Thyroid gland (tissue), 4 donors: ENCODE data around the gene CPNE4. TPM values are rescaled to one million over a fixed set of nuclear protein-coding genes. Genes with fewer than 3 reads are reported as not detected.

ENCODE experiments used
- DNase-seq, 2 donors: peaks; one replicate each; pipeline ENCODE4 v3.0.0-alpha.2; 2019
- H3K27ac ChIP-seq, 3 donors: fragments of 200-600 bp; sonication (generic); 1 replicate in 2 of 3; 2 replicates in 1 of 3; pipeline ENCODE4 v1.5.1; 2016 to 2019; ENCODE audit warnings: mild to moderate bottlenecking in 1 of 3, moderate library complexity in 1 of 3
- H3K27me3 ChIP-seq: fragments of 200-600 bp; sonication (generic); one replicate; pipeline ENCODE4 v1.5.1; 2019
- H3K36me3 ChIP-seq, 2 donors: fragments of 200-600 bp; sonication (generic); one replicate each; pipeline ENCODE4 v1.5.1; 2016 to 2019
- H3K4me1 ChIP-seq, 2 donors: fragments of 200-600 bp; sonication (generic); one replicate each; pipeline ENCODE4 v1.5.1; 2017 to 2019
- H3K4me3 ChIP-seq, 3 donors: fragments of 200-600 bp; sonication (generic); replicated peaks in 1 of 3; 1 replicate in 2 of 3; 2 replicates in 1 of 3; pipeline ENCODE4 v1.5.1; 2016; ENCODE audit warnings: mild to moderate bottlenecking in 1 of 3
- H3K9me3 ChIP-seq: fragments of 200-600 bp; sonication (generic); one replicate; pipeline ENCODE4 v1.5.1; 2017
- POLR2A ChIP-seq, 2 donors: fragments of 450-650 bp; IDR thresholded peaks; one replicate each; pipeline ENCODE4 v1.6.1; 2017; ENCODE audit warnings: antibody characterized with exemption in 2 of 2, mild to moderate bottlenecking in 2 of 2, moderate library complexity in 1 of 2
- WGBS, 2 donors: methylation state at CpG; one replicate each; pipeline ENCODE4 v1.1.5; 2017; 5-methylcytosine and 5-hydroxymethylcytosine counted together
- intact Hi-C: fragments of 100-400 bp; cut with DNase I; formaldehyde crosslinking; loops from one replicate; pipeline ENCODE4 v1.15.1; 2023
- total RNA-seq, 4 donors: library from RNA; depleted of rRNA; stranded (reverse); fragments of >200 nt; gene quantifications; one replicate each; pipeline ENCODE4 v1.2.3, GENCODE V29; 2016
- TF ChIP-seq, protein P1 (sequence below), 6 experiments: fragments of 200-600 bp in 3 of 6; fragments of 450-650 bp in 3 of 6; sonication (generic) in 3 of 6; IDR thresholded peaks; one replicate each; pipeline ENCODE4 v1.5.1; 2016 to 2019; ENCODE audit warnings: antibody characterized with exemption in 6 of 6, mild to moderate bottlenecking in 2 of 6, inconsistent platforms in 1 of 6, moderate library complexity in 1 of 6

Gene CPNE4
- total RNA-seq, 4 donors from 2014 or later: not detected

DNA sequence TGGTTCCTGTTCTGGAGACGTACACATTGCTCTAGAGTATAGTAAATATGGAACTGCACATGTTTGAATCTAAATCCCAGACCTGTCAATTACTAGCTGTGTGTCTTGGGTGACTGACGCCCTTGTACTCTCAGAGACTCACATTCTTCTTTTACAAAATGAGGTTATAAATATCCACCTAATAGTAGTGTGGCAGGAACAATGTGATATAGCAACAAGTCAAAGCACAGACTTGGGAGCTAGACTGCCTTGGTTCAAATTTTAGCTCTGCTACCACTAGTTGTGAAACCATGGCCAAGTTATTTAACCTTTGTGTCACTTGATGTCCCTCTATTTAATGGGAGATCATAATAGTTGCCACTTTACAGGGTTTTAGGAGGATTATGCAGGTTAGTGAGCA, 245.6 kb downstream of the CPNE4 start:
- intact Hi-C loops: no loop called here
- H3K4me3 ChIP-seq: no peak overlapping the region
- TF ChIP-seq, protein P1, sequence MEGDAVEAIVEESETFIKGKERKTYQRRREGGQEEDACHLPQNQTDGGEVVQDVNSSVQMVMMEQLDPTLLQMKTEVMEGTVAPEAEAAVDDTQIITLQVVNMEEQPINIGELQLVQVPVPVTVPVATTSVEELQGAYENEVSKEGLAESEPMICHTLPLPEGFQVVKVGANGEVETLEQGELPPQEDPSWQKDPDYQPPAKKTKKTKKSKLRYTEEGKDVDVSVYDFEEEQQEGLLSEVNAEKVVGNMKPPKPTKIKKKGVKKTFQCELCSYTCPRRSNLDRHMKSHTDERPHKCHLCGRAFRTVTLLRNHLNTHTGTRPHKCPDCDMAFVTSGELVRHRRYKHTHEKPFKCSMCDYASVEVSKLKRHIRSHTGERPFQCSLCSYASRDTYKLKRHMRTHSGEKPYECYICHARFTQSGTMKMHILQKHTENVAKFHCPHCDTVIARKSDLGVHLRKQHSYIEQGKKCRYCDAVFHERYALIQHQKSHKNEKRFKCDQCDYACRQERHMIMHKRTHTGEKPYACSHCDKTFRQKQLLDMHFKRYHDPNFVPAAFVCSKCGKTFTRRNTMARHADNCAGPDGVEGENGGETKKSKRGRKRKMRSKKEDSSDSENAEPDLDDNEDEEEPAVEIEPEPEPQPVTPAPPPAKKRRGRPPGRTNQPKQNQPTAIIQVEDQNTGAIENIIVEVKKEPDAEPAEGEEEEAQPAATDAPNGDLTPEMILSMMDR (IDR thresholded peaks at IDR 0.05): no peak
- TF ChIP-seq POLR2A (IDR thresholded peaks at IDR 0.05): no peak
- 80 to 85% methylated on average over 2 of the region's 2 CpGs for WGBS, 2 donors
- no peaks in the 10 kb centered on the region for H3K4me1 ChIP-seq
- H3K27ac ChIP-seq: no peak overlapping the region
- no peaks in the 10 kb centered on the region for H3K9me3 ChIP-seq
- H3K36me3 ChIP-seq: no peaks in the 10 kb centered on the region
- peaks cover 3% of the 10 kb centered on the region for H3K27me3 ChIP-seq
- DNase-seq: no peak

DNA sequence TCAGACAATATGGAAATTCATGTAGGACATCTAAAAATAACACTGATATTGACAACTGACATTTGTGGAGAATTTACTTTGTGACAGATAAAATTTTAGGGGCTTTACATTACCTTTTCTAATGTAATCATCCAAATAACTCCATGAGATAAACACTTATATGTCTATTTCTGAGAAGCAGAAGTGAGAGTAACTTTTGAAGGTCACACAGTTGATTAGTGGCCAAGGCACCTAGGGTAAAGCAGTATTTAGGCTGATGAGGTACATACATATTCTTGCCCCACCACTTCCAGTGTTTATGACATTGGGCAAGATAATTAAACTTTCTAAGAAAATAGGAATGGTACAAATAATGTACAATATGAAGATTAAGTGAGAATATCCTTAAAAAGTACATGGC, 248.4 kb downstream of the CPNE4 start:
- H3K36me3 ChIP-seq: no peaks in the 10 kb centered on the region
- no peak for TF ChIP-seq POLR2A (IDR thresholded peaks at IDR 0.05)
- TF ChIP-seq, protein P1 (IDR thresholded peaks at IDR 0.05): no peak
- DNase-seq: no peak
- no peaks in the 10 kb centered on the region for H3K4me1 ChIP-seq
- peaks cover 3% of the 10 kb centered on the region for H3K27me3 ChIP-seq
- H3K9me3 ChIP-seq: no peaks in the 10 kb centered on the region
- no peak overlapping the region for H3K4me3 ChIP-seq
- H3K27ac ChIP-seq: no peak overlapping the region
- intact Hi-C loops: no loop called here

DNA sequence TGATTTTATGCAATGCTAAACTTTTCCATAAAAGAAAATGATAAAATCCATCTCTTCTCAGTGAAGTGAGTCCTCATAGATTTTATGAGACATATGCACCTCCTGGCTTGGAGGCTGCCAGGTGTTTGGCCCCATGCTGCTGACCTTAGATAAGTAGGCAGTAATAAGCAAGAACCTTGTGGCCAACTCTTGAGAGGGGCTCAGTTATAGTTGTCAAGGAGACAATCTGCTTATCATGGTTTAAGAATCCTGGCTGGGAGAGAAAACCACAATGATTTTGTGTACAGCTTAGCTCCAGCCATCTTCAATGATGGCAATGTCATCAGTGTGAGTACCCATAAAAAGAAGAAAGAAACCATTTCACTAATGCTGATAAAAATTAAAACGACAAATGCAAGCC, 252.1 kb downstream of the CPNE4 start:
- Histone ChIP-seq H3K4me3 (no peak overlapping the region), H3K36me3 (no peaks in the 10 kb centered on the region), H3K4me1 (no peaks in the 10 kb centered on the region), H3K9me3 (no peaks in the 10 kb centered on the region), H3K27ac (no peak overlapping the region), H3K27me3 (no peaks in the 10 kb centered on the region)
- TF ChIP-seq POLR2A (IDR thresholded peaks at IDR 0.05): no peak
- TF ChIP-seq, protein P1 (IDR thresholded peaks at IDR 0.05): no peak
- intact Hi-C loops: no loop called here
- DNase-seq: no peak
- WGBS, 2 donors: 79 to 93% methylated on average over 1 of the region's 1 CpG

DNA sequence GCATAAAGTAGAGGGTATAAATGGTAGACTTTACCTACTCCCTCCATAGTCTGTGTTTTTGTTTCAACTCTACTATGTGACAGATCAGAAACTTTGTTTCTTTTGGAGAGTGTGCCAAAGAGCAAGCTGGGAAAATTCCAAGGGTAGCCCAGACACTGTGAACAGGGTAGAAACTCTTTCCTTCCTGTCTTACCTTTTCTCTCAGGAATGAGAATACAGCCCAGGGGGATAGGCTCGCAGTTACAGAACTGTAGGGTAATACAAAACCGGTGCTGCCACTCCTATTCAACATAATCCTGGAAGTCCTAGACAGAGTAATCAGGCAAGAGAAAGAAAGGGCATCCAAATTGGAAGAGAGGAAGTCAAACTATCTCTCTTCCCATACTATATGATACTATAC, 256.3 kb downstream of the CPNE4 start:
- Histone ChIP-seq H3K27me3 (no peaks in the 10 kb centered on the region), H3K4me3 (no peak overlapping the region), H3K4me1 (no peaks in the 10 kb centered on the region), H3K9me3 (no peaks in the 10 kb centered on the region), H3K36me3 (no peaks in the 10 kb centered on the region), H3K27ac (no peak overlapping the region)
- intact Hi-C loops: no loop called here
- no peak for DNase-seq
- 86 to 89% methylated on average over 2 of the region's 2 CpGs for WGBS, 2 donors
- TF ChIP-seq, protein P1 (IDR thresholded peaks at IDR 0.05): no peak
- no peak for TF ChIP-seq POLR2A (IDR thresholded peaks at IDR 0.05)

DNA sequence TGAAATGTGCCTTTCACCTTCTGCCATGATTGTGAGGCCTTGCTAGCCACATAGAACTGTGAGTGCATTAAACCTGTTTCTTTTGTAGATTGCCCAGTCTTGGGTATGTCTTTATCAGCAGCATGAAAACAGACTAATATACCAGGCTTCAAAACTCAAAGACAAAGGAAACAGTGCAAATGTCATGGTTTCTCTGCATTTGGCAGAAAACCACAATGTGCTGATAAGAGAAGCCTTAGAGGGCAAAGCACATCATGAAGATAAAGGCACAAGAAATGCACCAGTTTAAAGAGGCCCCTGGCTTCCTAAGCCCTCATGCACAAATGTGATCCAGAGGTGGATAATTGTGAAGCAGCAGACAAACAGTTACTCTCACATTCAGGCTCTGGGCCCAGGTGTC, 259.2 kb downstream of the CPNE4 start:
- Histone ChIP-seq H3K4me3 (no peak overlapping the region), H3K27me3 (no peaks in the 10 kb centered on the region), H3K9me3 (no peaks in the 10 kb centered on the region), H3K27ac (no peak overlapping the region), H3K4me1 (no peaks in the 10 kb centered on the region), H3K36me3 (no peaks in the 10 kb centered on the region)
- TF ChIP-seq, protein P1 (IDR thresholded peaks at IDR 0.05): no peak
- no peak for TF ChIP-seq POLR2A (IDR thresholded peaks at IDR 0.05)
- intact Hi-C loops: no loop called here
- no peak for DNase-seq
